Panc1 (cell line): Measurements from ENCODE around the gene FYTTD1. TPM values are rescaled to one million over a fixed set of nuclear protein-coding genes. Genes with fewer than 3 reads are reported as not detected.

Experiments used
- ATAC-seq: fragments of 200-7000 bp; cut with Tn5 transposase; 2 replicates; pipeline ENCODE4 v1.9.1; 2020; ENCODE audit warnings: mild to moderate bottlenecking, moderate library complexity
- BruUV-seq: library from RNA; stranded (reverse); fragments of 400-500 nt; replicated peaks from 2 replicates; lab custom pipeline; 2021; lab: Mats Ljungman, UMichigan
- CTCF ChIA-PET: fragments of 300-600 bp; sonication (Branson Sonifier 250); formaldehyde crosslinking; loops from one replicate; lab custom pipeline; 2022; ENCODE audit warnings: antibody characterized with exemption; lab: Charles Lee
- POLR2A ChIA-PET: fragments of 300-600 bp; sonication (Branson Sonifier 250); formaldehyde crosslinking; loops from one replicate; lab custom pipeline; 2022; ENCODE audit warnings: antibody characterized with exemption; lab: Charles Lee
- DNase-seq: peaks from one replicate; pipeline ENCODE4 v3.0.0-alpha.2; 2010; ENCODE audit warnings: low read depth, low spot score
- H3K27ac ChIP-seq: 2 replicates; pipeline ENCODE4 v1.5.1; 2011; ENCODE audit warnings: mild to moderate bottlenecking, low read length, inconsistent platforms
- H3K27me3 ChIP-seq: fragments of 200-500 bp; sonication (Bioruptor generic); 2 replicates; pipeline ENCODE4 v1.6.0; 2014; ENCODE audit warnings: low read length, inconsistent platforms; ENCODE audit not compliant: control insufficient read depth, insufficient read depth
- H3K36me3 ChIP-seq: fragments of 200-500 bp; sonication (Bioruptor generic); 2 replicates; pipeline ENCODE4 v1.5.1; 2014; ENCODE audit warnings: inconsistent platforms, mild to moderate bottlenecking, low read length, moderate library complexity; ENCODE audit not compliant: control insufficient read depth, insufficient read depth
- H3K4me1 ChIP-seq: 2 replicates; pipeline ENCODE4 v1.5.1; 2011; ENCODE audit warnings: inconsistent platforms, mild to moderate bottlenecking, low read length, moderate library complexity; ENCODE audit not compliant: control insufficient read depth, insufficient read depth
- H3K4me3 ChIP-seq, 2 experiments: 2 replicates each; pipeline ENCODE4 v1.5.1; 2011 to 2012; ENCODE audit warnings: low read depth in 2 of 2, low read length in 2 of 2, mild to moderate bottlenecking in 2 of 2, inconsistent platforms in 1 of 2, moderate library complexity in 1 of 2
- H3K9me3 ChIP-seq: fragments of 200-500 bp; sonication (Bioruptor generic); 2 replicates; pipeline ENCODE4 v1.5.1; 2014; ENCODE audit warnings: low read depth, mild to moderate bottlenecking, inconsistent platforms, low read length, moderate library complexity; ENCODE audit not compliant: control insufficient read depth, insufficient read depth
- CTCF ChIP-seq: fragments of 450-650 bp; IDR thresholded peaks from 2 replicates; pipeline ENCODE4 v1.5.1; 2017; ENCODE audit warnings: mild to moderate bottlenecking
- POLR2AphosphoS5 ChIP-seq: IDR thresholded peaks from 2 replicates; pipeline ENCODE4 v1.6.1; 2012; ENCODE audit warnings: mild to moderate bottlenecking, low read depth, low read length, moderate library complexity
- SIN3A ChIP-seq: IDR thresholded peaks from 2 replicates; pipeline ENCODE4 v1.6.1; 2012; ENCODE audit warnings: low read depth, mild to moderate bottlenecking, low read length, moderate library complexity, borderline replicate concordance; ENCODE audit not compliant: insufficient read depth
- TCF7L2 ChIP-seq: IDR thresholded peaks from 2 replicates; pipeline ENCODE4 v1.6.1; 2011; ENCODE audit warnings: mild to moderate bottlenecking, low read depth, low read length, inconsistent platforms
- in situ Hi-C: cut with HindIII; loops from 2 replicates; pipeline ENCODE4 v1.10.0; 2016; ENCODE audit warnings: low sequenced_read_pairs, low pct_unique_long_range_greater_than_20kb
- intact Hi-C: fragments of 100-400 bp; cut with micrococcal nuclease; formaldehyde crosslinking; loops from one replicate; pipeline ENCODE4 v1.10.0; 2022; ENCODE audit not compliant: unreplicated experiment
- total RNA-seq: library from RNA; stranded (reverse); gene quantifications from one replicate; pipeline ENCODE4 v1.2.1, GENCODE V29; 2021; ENCODE audit not compliant: unreplicated experiment
- TF ChIP-seq, protein P1 (sequence below), 2 experiments: IDR thresholded peaks; 2 replicates each; pipeline ENCODE4 v1.6.1; 2011 to 2012; ENCODE audit warnings: low read depth in 2 of 2, control low read depth in 1 of 2, low read length in 1 of 2, mild to moderate bottlenecking in 1 of 2, moderate library complexity in 1 of 2; ENCODE audit not compliant: insufficient read depth in 1 of 2

The FYTTD1 gene
- total RNA-seq, 1 experiment from 2014 or later: 77.8 TPM

DNA sequence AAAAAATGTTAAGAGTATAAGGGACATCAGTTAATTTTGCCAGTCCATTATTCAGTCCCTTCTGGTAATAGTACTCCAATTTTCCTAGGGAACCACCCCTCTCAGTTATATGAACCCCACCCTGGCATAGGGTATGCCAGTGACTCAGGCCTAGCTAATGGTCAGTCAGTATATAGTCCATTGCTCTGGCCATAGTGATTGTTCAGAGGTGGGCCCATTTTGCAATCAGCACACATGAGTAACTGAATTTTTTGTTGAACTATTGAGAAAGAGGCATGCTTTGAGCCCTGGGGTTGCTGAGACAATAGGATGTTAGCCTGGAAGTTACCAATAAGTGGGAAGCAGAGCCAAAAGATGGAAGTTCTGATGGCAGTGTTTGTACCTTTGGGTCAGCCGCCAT lies 45.5 kb downstream of the FYTTD1 start:
- intact Hi-C loops (no loop called here), in situ Hi-C loops (no loop called here)
- ChIA-PET POLR2A (interaction anchor here (0.7 kb wide), 1 partner anchor 8 kb away, joined by 9 read pairs; no protein-coding TSS in a partner anchor), CTCF (no interaction called here)
- no peak for ATAC-seq
- no peak overlapping the region for H3K27ac ChIP-seq
- H3K4me3 ChIP-seq: no peak overlapping the region
- H3K36me3 ChIP-seq: no peaks in the 10 kb centered on the region
- TSS peak; percentile 50 for BruUV-seq
- no peak for DNase-seq
- TF ChIP-seq POLR2AphosphoS5: no peak
- no peak for TF ChIP-seq SIN3A
- TF ChIP-seq TCF7L2: no peak
- TF ChIP-seq, protein P1, sequence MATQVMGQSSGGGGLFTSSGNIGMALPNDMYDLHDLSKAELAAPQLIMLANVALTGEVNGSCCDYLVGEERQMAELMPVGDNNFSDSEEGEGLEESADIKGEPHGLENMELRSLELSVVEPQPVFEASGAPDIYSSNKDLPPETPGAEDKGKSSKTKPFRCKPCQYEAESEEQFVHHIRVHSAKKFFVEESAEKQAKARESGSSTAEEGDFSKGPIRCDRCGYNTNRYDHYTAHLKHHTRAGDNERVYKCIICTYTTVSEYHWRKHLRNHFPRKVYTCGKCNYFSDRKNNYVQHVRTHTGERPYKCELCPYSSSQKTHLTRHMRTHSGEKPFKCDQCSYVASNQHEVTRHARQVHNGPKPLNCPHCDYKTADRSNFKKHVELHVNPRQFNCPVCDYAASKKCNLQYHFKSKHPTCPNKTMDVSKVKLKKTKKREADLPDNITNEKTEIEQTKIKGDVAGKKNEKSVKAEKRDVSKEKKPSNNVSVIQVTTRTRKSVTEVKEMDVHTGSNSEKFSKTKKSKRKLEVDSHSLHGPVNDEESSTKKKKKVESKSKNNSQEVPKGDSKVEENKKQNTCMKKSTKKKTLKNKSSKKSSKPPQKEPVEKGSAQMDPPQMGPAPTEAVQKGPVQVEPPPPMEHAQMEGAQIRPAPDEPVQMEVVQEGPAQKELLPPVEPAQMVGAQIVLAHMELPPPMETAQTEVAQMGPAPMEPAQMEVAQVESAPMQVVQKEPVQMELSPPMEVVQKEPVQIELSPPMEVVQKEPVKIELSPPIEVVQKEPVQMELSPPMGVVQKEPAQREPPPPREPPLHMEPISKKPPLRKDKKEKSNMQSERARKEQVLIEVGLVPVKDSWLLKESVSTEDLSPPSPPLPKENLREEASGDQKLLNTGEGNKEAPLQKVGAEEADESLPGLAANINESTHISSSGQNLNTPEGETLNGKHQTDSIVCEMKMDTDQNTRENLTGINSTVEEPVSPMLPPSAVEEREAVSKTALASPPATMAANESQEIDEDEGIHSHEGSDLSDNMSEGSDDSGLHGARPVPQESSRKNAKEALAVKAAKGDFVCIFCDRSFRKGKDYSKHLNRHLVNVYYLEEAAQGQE (IDR thresholded peaks at IDR 0.05; ENCODE audit: insufficient read depth in 1 of 2, low read depth in 2 of 2, low read length in 1 of 2): no peak
- no peak for TF ChIP-seq CTCF
- no peaks in the 10 kb centered on the region for H3K27me3 ChIP-seq
- H3K4me1 ChIP-seq: peaks cover 18% of the 10 kb centered on the region; the same call in 1 of the 2 replicates
- no peaks in the 10 kb centered on the region for H3K9me3 ChIP-seq

DNA sequence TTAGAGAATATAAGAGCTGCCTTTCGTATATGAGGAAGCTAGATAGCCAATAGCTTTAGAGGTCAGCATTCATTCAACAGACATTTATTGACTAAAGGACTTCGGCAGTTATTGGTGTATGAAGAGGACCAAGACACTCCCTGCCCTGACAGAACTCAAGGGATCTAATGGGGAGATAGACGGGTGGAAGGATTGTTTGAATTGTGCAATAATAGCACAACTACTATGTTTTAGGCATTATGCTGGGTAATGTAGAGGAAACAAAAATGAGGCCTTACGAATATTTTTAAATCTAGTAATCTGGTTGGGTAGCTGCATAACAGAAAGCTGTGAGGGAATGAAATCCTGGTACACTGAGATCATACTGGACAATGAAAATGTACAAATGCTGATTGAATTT lies 46.4 kb downstream of the FYTTD1 start:
- in situ Hi-C loops: no loop called here
- H3K4me1 ChIP-seq: peaks cover 18% of the 10 kb centered on the region; the same call in 1 of the 2 replicates
- ChIA-PET CTCF (no interaction called here), POLR2A (interaction anchor here (0.7 kb wide), 1 partner anchor 9 kb away, joined by 9 read pairs; no protein-coding TSS in a partner anchor)
- H3K27me3 ChIP-seq: no peaks in the 10 kb centered on the region
- no peak overlapping the region for H3K4me3 ChIP-seq
- no peak for TF ChIP-seq TCF7L2
- TF ChIP-seq POLR2AphosphoS5: no peak
- TF ChIP-seq, protein P1 (IDR thresholded peaks at IDR 0.05; ENCODE audit: insufficient read depth in 1 of 2, low read depth in 2 of 2, low read length in 1 of 2): no peak
- no peak for TF ChIP-seq CTCF
- TF ChIP-seq SIN3A: no peak
- H3K36me3 ChIP-seq: no peaks in the 10 kb centered on the region
- intact Hi-C loops: no loop called here
- H3K27ac ChIP-seq: no peak overlapping the region
- DNase-seq (no peak), ATAC-seq (no peak)
- BruUV-seq: TSS peak; percentile 10
- no peaks in the 10 kb centered on the region for H3K9me3 ChIP-seq
